GM12878 (cell line): ENCODE results near the gene ATP13A5. TPM values are rescaled to one million over a fixed set of nuclear protein-coding genes. Genes with fewer than 3 reads are reported as not detected.

Source experiments
- ATAC-seq: fragments of 200-7000 bp; cut with Tn5 transposase; 3 replicates; pipeline ENCODE4 v1.9.1; 2020; ENCODE audit warnings: mild to moderate bottlenecking, moderate library complexity
- BruUV-seq: library from RNA; stranded (reverse); fragments of 400-500 nt; replicated peaks from 2 replicates; lab custom pipeline; 2021; lab: Mats Ljungman, UMichigan
- CTCF ChIA-PET: fragments of 300-600 bp; sonication (Branson Sonifier 250); formaldehyde crosslinking; extraction: SDS; loops from one replicate; lab custom pipeline; 2021; ENCODE audit warnings: inconsistent platforms; lab: Yijun Ruan, JAX
- POLR2A ChIA-PET: fragments of 350-600 bp; formaldehyde crosslinking; extraction: SDS; loops from one replicate; lab custom pipeline; 2021; ENCODE audit warnings: inconsistent platforms; lab: Charles Lee
- RAD21 ChIA-PET: fragments of 300-600 bp; sonication (Branson Sonifier 250); formaldehyde crosslinking; loops from one replicate; lab custom pipeline; 2023; ENCODE audit warnings: antibody characterized with exemption; ENCODE audit not compliant: unreplicated experiment; lab: Charles Lee
- SMC1A ChIA-PET: fragments of 300-600 bp; sonication (Branson Sonifier 250); formaldehyde crosslinking; loops from one replicate; lab custom pipeline; 2023; ENCODE audit not compliant: unreplicated experiment, uncharacterized antibody; lab: Charles Lee
- DNase-seq: peaks from one replicate; pipeline ENCODE4 v3.0.0-alpha.2; 2011; ENCODE audit warnings: low read depth, low spot score
- FAIRE-seq: peaks from 3 replicates; lab custom pipeline; 2011; peaks lifted over from hg19 to GRCh38; lab: Jason Lieb, UNC
- H2AFZ ChIP-seq: 2 replicates; pipeline ENCODE4 v1.6.0; 2011; ENCODE audit warnings: low read depth, low read length, control low read depth; ENCODE audit not compliant: control insufficient read depth
- H3K27ac ChIP-seq: 2 replicates; pipeline ENCODE4 v1.5.1; 2011; ENCODE audit warnings: control low read depth; ENCODE audit not compliant: control insufficient read depth, insufficient read depth
- H3K27me3 ChIP-seq, 2 experiments: replicated peaks in 1 of 2; 2 replicates each; pipeline versions ENCODE4 v1.6.0 to v1.6.1; 2011; ENCODE audit warnings: low read length in 1 of 2; ENCODE audit not compliant: control insufficient read depth in 2 of 2, insufficient read depth in 2 of 2
- H3K36me3 ChIP-seq, 2 experiments: 2 replicates each; pipeline ENCODE4 v1.5.1; 2011; ENCODE audit warnings: low read length in 1 of 2; ENCODE audit not compliant: control insufficient read depth in 2 of 2, insufficient read depth in 2 of 2
- H3K4me1 ChIP-seq: 2 replicates; pipeline ENCODE4 v1.6.1; 2011; ENCODE audit warnings: mild to moderate bottlenecking, low read length, moderate library complexity, mixed read lengths; ENCODE audit not compliant: control insufficient read depth, insufficient read depth
- H3K4me2 ChIP-seq: 2 replicates; pipeline ENCODE4 v1.6.0; 2011; ENCODE audit warnings: control low read depth; ENCODE audit not compliant: control insufficient read depth, insufficient read depth
- H3K4me3 ChIP-seq: fragments of 200-600 bp; sonication (generic); 2 replicates; pipeline ENCODE4 v1.5.1; 2016
- H3K79me2 ChIP-seq: 2 replicates; pipeline ENCODE4 v1.6.0; 2011; ENCODE audit warnings: low read length; ENCODE audit not compliant: control insufficient read depth, insufficient read depth
- H3K9ac ChIP-seq: 2 replicates; pipeline ENCODE4 v1.8.0; 2011; ENCODE audit warnings: low read length, control low read depth, mixed read lengths; ENCODE audit not compliant: control insufficient read depth, insufficient read depth
- H3K9me3 ChIP-seq: replicated peaks from 3 replicates; pipeline ENCODE4 v1.5.1; 2011; ENCODE audit warnings: mild to moderate bottlenecking, low read length; ENCODE audit not compliant: control insufficient read depth, insufficient read depth
- H4K20me1 ChIP-seq: 2 replicates; pipeline ENCODE4 v1.6.0; 2011; ENCODE audit not compliant: control insufficient read depth, insufficient read depth
- BRCA1 ChIP-seq: IDR thresholded peaks from 2 replicates; pipeline ENCODE4 v1.6.1; 2011; ENCODE audit warnings: low read depth, low read length, improper control_type of control experiment
- CREM ChIP-seq: IDR thresholded peaks from 2 replicates; pipeline ENCODE4 v1.6.1; 2014; ENCODE audit warnings: antibody characterized with exemption, low read depth
- FOXK2 ChIP-seq: fragments of 450-650 bp; IDR thresholded peaks from 2 replicates; pipeline ENCODE4 v1.6.1; 2017; ENCODE audit warnings: mild to moderate bottlenecking, moderate library complexity
- KAT2A ChIP-seq: conservative IDR thresholded peaks from 2 replicates; pipeline ENCODE4 v1.6.1; 2011; ENCODE audit warnings: low read depth, low read length; ENCODE audit not compliant: control insufficient read depth
- MLLT1 ChIP-seq: fragments of 450-650 bp; IDR thresholded peaks from 2 replicates; pipeline ENCODE4 v1.6.1; 2016; ENCODE audit warnings: mild to moderate bottlenecking
- NFIC ChIP-seq: IDR thresholded peaks from 2 replicates; pipeline ENCODE4 v1.6.1; 2012; ENCODE audit warnings: low read depth, mild to moderate bottlenecking, inconsistent platforms, low read length, moderate library complexity
- PAX5 ChIP-seq: IDR thresholded peaks from 2 replicates; pipeline ENCODE4 v1.6.1; 2011; ENCODE audit warnings: low read depth, low read length, borderline replicate concordance
- TBL1XR1 ChIP-seq: IDR thresholded peaks from 2 replicates; pipeline ENCODE4 v1.6.1; 2012; ENCODE audit warnings: low read depth, low read length, improper control_type of control experiment
- WRNIP1 ChIP-seq: IDR thresholded peaks from 2 replicates; pipeline ENCODE4 v1.6.1; 2011; ENCODE audit warnings: low read depth, low read length, improper control_type of control experiment, borderline replicate concordance
- ZBTB11 ChIP-seq: fragments of 450-650 bp; formaldehyde crosslinking; IDR thresholded peaks from 2 replicates; pipeline ENCODE4 v1.5.0; 2022; ENCODE audit warnings: mild to moderate bottlenecking, missing genetic modification characterization
- ZNF217 ChIP-seq: fragments of 450-650 bp; IDR thresholded peaks from 2 replicates; pipeline ENCODE4 v1.6.1; 2017; ENCODE audit warnings: antibody characterized with exemption, mild to moderate bottlenecking
- WGBS: methylation state at CpG from one replicate; pipeline ENCODE4 v1.1.6; 2016; ENCODE audit warnings: low lambda C conversion rate; ENCODE audit not compliant: insufficient replicate concordance, insufficient coverage; ENCODE audit errors: missing lambda C conversion rate; 5-methylcytosine and 5-hydroxymethylcytosine counted together
- in situ Hi-C: fragments of 300-500 bp; cut with MboI; formaldehyde crosslinking; loops from 9 replicates; pipeline ENCODE4 v1.14.3; 2018; ENCODE audit warnings: mixed read lengths
- intact Hi-C: fragments of 100-400 bp; cut with micrococcal nuclease; formaldehyde crosslinking; loops from one replicate; pipeline ENCODE4 v1.14.2; 2022; ENCODE audit not compliant: unreplicated experiment
- polyA plus RNA-seq, 11 experiments: library from polyadenylated mRNA; depleted of rRNA in 4 of 11; unstranded in 6 of 11; stranded (reverse) in 5 of 11; fragments of >200 nt; fragmentation: Nextera tagmentation in 4 of 11; fragmentation: Illumina TruSeq in 1 of 11; extraction: Ambion mirVana in 4 of 11; extraction: Trizol in 1 of 11; gene quantifications; 1 replicate in 1 of 11; 2 replicates in 10 of 11; pipeline versions ENCODE4 v1.2.1 to v1.2.3, GENCODE V29; 2011 to 2016; ENCODE audit warnings: inconsistent platforms in 2 of 11, missing spikeins in 2 of 11, low read depth in 1 of 11
- total RNA-seq, 4 experiments: library from RNA; depleted of rRNA in 3 of 4; stranded (reverse); fragments of >200 nt in 3 of 4; fragmentation: Illumina TruSeq in 1 of 4; extraction: Trizol in 1 of 4; gene quantifications; 2 replicates each; pipeline versions ENCODE4 v1.2.1 to v1.2.3, GENCODE V29; 2013 to 2021
- TF ChIP-seq, protein P1 (sequence below): fragments of 450-650 bp; IDR thresholded peaks from 2 replicates; pipeline ENCODE4 v1.6.1; 2018; ENCODE audit warnings: borderline replicate concordance, mild to moderate bottlenecking; ENCODE audit not compliant: partially characterized antibody

The ATP13A5 gene
- total and polyA plus RNA-seq, 10 of the 15 experiments (the other 5 are each of a cell fraction or from before 2014, with no cell fraction given), result not detected

GRCh38 chr3:193387596-193387995 lies 9.0 kb upstream of the ATP13A5 start (continued):
- TF ChIP-seq ZBTB11 (CRISPR knock-in tag), result no peak
- TF ChIP-seq TBL1XR1, result no peak
- TF ChIP-seq KAT2A, result no peak
- TF ChIP-seq, protein P1, sequence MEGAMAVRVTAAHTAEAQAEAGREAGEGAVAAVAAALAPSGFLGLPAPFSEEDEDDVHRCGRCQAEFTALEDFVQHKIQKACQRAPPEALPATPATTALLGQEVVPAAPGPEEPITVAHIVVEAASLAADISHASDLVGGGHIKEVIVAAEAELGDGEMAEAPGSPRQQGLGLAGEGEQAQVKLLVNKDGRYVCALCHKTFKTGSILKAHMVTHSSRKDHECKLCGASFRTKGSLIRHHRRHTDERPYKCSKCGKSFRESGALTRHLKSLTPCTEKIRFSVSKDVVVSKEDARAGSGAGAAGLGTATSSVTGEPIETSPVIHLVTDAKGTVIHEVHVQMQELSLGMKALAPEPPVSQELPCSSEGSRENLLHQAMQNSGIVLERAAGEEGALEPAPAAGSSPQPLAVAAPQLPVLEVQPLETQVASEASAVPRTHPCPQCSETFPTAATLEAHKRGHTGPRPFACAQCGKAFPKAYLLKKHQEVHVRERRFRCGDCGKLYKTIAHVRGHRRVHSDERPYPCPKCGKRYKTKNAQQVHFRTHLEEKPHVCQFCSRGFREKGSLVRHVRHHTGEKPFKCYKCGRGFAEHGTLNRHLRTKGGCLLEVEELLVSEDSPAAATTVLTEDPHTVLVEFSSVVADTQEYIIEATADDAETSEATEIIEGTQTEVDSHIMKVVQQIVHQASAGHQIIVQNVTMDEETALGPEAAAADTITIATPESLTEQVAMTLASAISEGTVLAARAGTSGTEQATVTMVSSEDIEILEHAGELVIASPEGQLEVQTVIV, result no peak
- TF ChIP-seq PAX5, result no peak

DNA sequence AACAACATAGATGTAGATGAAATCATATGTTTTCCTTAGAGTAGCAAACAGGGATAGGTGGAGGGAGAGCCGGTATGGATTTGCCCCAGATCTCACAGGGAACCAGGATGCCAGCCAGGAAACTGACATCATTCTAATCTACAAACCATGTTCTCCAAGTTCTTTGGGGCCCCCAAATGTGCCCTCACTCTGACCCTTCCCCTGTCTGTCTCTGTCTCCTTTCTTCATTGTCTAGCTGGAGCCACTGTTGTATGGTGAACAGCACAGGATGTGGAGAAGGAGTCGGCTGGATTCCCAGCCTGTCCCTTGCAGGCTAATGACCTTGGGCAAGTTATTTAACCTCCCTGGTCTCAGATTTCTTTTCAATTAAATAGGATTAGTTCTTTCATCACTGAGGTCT lies 962 bp downstream of the ATP13A5 start:
- intact Hi-C loops (no loop called here), in situ Hi-C loops (no loop called here)
- no peaks in the 10 kb centered on the region for H4K20me1 ChIP-seq
- DNase-seq, result no peak
- no peak overlapping the region for H3K4me3 ChIP-seq
- 37% methylated on average over 2 of the region's 2 CpGs for WGBS
- no peak for FAIRE-seq
- no peaks in the 10 kb centered on the region for H3K79me2 ChIP-seq
- no peaks in the 10 kb centered on the region for H3K36me3 ChIP-seq
- TF ChIP-seq WRNIP1 (no peak), ZNF217 (no peak), MLLT1 (no peak), CREM (no peak), NFIC (no peak), FOXK2 (no peak), BRCA1 (no peak), TBL1XR1 (no peak)
- CTCF ChIA-PET, result no interaction called here
- no peaks in the 10 kb centered on the region for H3K9me3 ChIP-seq
- no peaks in the 10 kb centered on the region for H3K4me1 ChIP-seq
- no peaks in the 10 kb centered on the region; a peak in 2 of 4 replicates for H3K27me3 ChIP-seq
- no peak overlapping the region for H3K4me2 ChIP-seq
- no TSS peak for BruUV-seq
- H3K9ac ChIP-seq, result no peak overlapping the region
- RAD21 ChIA-PET, result no interaction called here
- ATAC-seq, result no peak
- SMC1A ChIA-PET, result no interaction called here
- no peak overlapping the region for H2AFZ ChIP-seq
- no peak overlapping the region for H3K27ac ChIP-seq
- POLR2A ChIA-PET, result no interaction called here
